HCT116 (cell line): ENCODE results near the gene VSNL1. TPM values are rescaled to one million over a fixed set of nuclear protein-coding genes. Genes with fewer than 3 reads are reported as not detected.

Source experiments
- ATAC-seq: fragments of 200-7000 bp; cut with Tn5 transposase; 2 replicates; pipeline ENCODE4 v1.9.1; 2020; ENCODE audit warnings: mild to moderate bottlenecking, moderate library complexity
- BruUV-seq: library from RNA; stranded (reverse); fragments of 400-500 nt; replicated peaks from 2 replicates; lab custom pipeline; 2021; lab: Mats Ljungman, UMichigan
- CTCF ChIA-PET: fragments of 300-600 bp; sonication (Branson Sonifier 250); formaldehyde crosslinking; loops from one replicate; lab custom pipeline; 2021; ENCODE audit warnings: antibody characterized with exemption; lab: Charles Lee
- POLR2A ChIA-PET: fragments of 300-600, 350-600 bp; sonication (Branson Sonifier 250); formaldehyde crosslinking; loops from one replicate; lab custom pipeline; 2021; ENCODE audit warnings: antibody characterized with exemption; lab: Charles Lee
- RAD21 ChIA-PET, 2 experiments: fragments of 300-600 bp; sonication (Branson Sonifier 250); formaldehyde crosslinking; loops; one replicate each; lab custom pipeline; 2023; ENCODE audit warnings: low total read pairs in 2 of 2; ENCODE audit not compliant: uncharacterized antibody in 2 of 2, unreplicated experiment in 2 of 2, low non-redundant PET in 1 of 2; lab: Charles Lee
- DNase-seq: peaks from one replicate; pipeline ENCODE4 v3.0.0-alpha.2; 2010; ENCODE audit warnings: low read depth, low spot score
- H2AFZ ChIP-seq: fragments of 200-600 bp; shearing (Covaris generic), sonication (generic); 2 replicates; pipeline ENCODE4 v1.6.1; 2017; ENCODE audit warnings: low read depth, mixed run types, mixed read lengths, antibody characterized with exemption, low read length; ENCODE audit not compliant: poor library complexity, severe bottlenecking
- H3K27ac ChIP-seq: 2 replicates; pipeline ENCODE4 v1.5.1; 2012; ENCODE audit warnings: low read depth, low read length
- H3K27me3 ChIP-seq: fragments of 200-600 bp; sonication (generic); 2 replicates; pipeline ENCODE4 v1.6.1; 2016; ENCODE audit warnings: mixed run types, low read length, mixed read lengths; ENCODE audit not compliant: insufficient read depth
- H3K36me3 ChIP-seq, 2 experiments: fragments of 200-500 bp in 1 of 2; fragments of 200-600 bp in 1 of 2; sonication (Bioruptor generic) in 1 of 2; sonication (generic) in 1 of 2; 2 replicates each; pipeline versions ENCODE4 v1.5.1 to v1.6.1; 2014 to 2016; ENCODE audit warnings: low read length in 2 of 2, inconsistent platforms in 1 of 2, mixed read lengths in 1 of 2, mixed run types in 1 of 2; ENCODE audit not compliant: insufficient read depth in 2 of 2, control insufficient read depth in 1 of 2
- H3K4me1 ChIP-seq, 2 experiments: fragments of 200-600 bp in 1 of 2; sonication (generic) in 1 of 2; 2 replicates each; pipeline versions ENCODE4 v1.5.1 to v1.6.1; 2012 to 2017; ENCODE audit warnings: low read length in 2 of 2, inconsistent platforms in 1 of 2, mild to moderate bottlenecking in 1 of 2, mixed read lengths in 1 of 2, mixed run types in 1 of 2, moderate library complexity in 1 of 2; ENCODE audit not compliant: insufficient read depth in 2 of 2, control insufficient read depth in 1 of 2
- H3K4me2 ChIP-seq: fragments of 200-600 bp; sonication (generic); 2 replicates; pipeline ENCODE4 v1.6.1; 2017; ENCODE audit warnings: mixed run types, low read length, mixed read lengths
- H3K4me3 ChIP-seq, 2 experiments: fragments of 200-600 bp in 1 of 2; sonication (generic) in 1 of 2; replicated peaks in 1 of 2; 2 replicates each; pipeline ENCODE4 v1.5.1; 2011 to 2016; ENCODE audit warnings: low read length in 2 of 2, control low read depth in 1 of 2, low read depth in 1 of 2, mild to moderate bottlenecking in 1 of 2, mixed read lengths in 1 of 2, mixed run types in 1 of 2
- H3K79me2 ChIP-seq: fragments of 200-600 bp; sonication (generic); 2 replicates; pipeline ENCODE4 v1.6.1; 2017; ENCODE audit warnings: mild to moderate bottlenecking, mixed run types, low read length, moderate library complexity, mixed read lengths; ENCODE audit not compliant: insufficient read depth
- H3K9ac ChIP-seq: fragments of 200-600 bp; sonication (generic); 2 replicates; pipeline ENCODE4 v1.6.1; 2016; ENCODE audit warnings: low read length, mixed read lengths
- H3K9me2 ChIP-seq: fragments of 200-600 bp; sonication (generic), shearing (Covaris generic); 2 replicates; pipeline ENCODE4 v1.6.1; 2017; ENCODE audit warnings: mixed run types, mild to moderate bottlenecking, moderate library complexity; ENCODE audit not compliant: insufficient read depth
- H3K9me3 ChIP-seq, 2 experiments: fragments of 200-500 bp in 1 of 2; fragments of 200-600 bp in 1 of 2; sonication (Bioruptor generic) in 1 of 2; sonication (generic) in 1 of 2; 2 replicates each; pipeline ENCODE4 v1.6.1; 2014 to 2017; ENCODE audit warnings: low read length in 2 of 2, mixed read lengths in 2 of 2, inconsistent platforms in 1 of 2, low read depth in 1 of 2, mild to moderate bottlenecking in 1 of 2, mixed run types in 1 of 2, moderate library complexity in 1 of 2; ENCODE audit not compliant: control insufficient read depth in 1 of 2, insufficient read depth in 1 of 2
- H4K20me1 ChIP-seq: fragments of 200-600 bp; sonication (generic), shearing (Covaris generic); 2 replicates; pipeline ENCODE4 v1.6.1; 2017; ENCODE audit warnings: mixed run types, mild to moderate bottlenecking, moderate library complexity; ENCODE audit not compliant: insufficient read depth
- CBX3 ChIP-seq: IDR thresholded peaks from 2 replicates; pipeline ENCODE4 v1.6.1; 2012; ENCODE audit warnings: low read depth
- CEBPB ChIP-seq: IDR thresholded peaks from 2 replicates; pipeline ENCODE4 v1.6.1; 2012; ENCODE audit warnings: low read depth
- EGR1 ChIP-seq: IDR thresholded peaks from 2 replicates; pipeline ENCODE4 v1.6.1; 2012; ENCODE audit warnings: low read depth
- ELF1 ChIP-seq: IDR thresholded peaks from 2 replicates; pipeline ENCODE4 v1.6.1; 2012; ENCODE audit warnings: low read depth, borderline replicate concordance
- EZH2 ChIP-seq: fragments of 200-600 bp; sonication (generic); IDR thresholded peaks from 2 replicates; pipeline ENCODE4 v1.6.1; 2017; ENCODE audit warnings: antibody characterized with exemption, mixed run types
- EZH2phosphoT487 ChIP-seq: fragments of 200-600 bp; IDR thresholded peaks from 2 replicates; pipeline ENCODE4 v1.6.1; 2018; ENCODE audit warnings: antibody characterized with exemption, borderline replicate concordance
- FOSL1 ChIP-seq: IDR thresholded peaks from 2 replicates; pipeline ENCODE4 v1.6.1; 2012; ENCODE audit warnings: low read depth
- JUND ChIP-seq: IDR thresholded peaks from 2 replicates; pipeline ENCODE4 v1.6.1; 2012
- POLR2AphosphoS5 ChIP-seq: IDR thresholded peaks from 2 replicates; pipeline ENCODE4 v1.6.1; 2011; ENCODE audit warnings: mild to moderate bottlenecking, low read depth, low read length, moderate library complexity
- SIN3A ChIP-seq: IDR thresholded peaks from 2 replicates; pipeline ENCODE4 v1.6.1; 2012; ENCODE audit warnings: low read depth
- SRF ChIP-seq: IDR thresholded peaks from 2 replicates; pipeline ENCODE4 v1.6.1; 2012; ENCODE audit warnings: low read depth
- ZBTB33 ChIP-seq: IDR thresholded peaks from 2 replicates; pipeline ENCODE4 v1.6.1; 2011; ENCODE audit warnings: mild to moderate bottlenecking, low read length, moderate library complexity; ENCODE audit not compliant: insufficient replicate concordance; ENCODE audit errors: extremely low read depth
- intact Hi-C: fragments of 100-400 bp; cut with micrococcal nuclease; formaldehyde crosslinking; loops from 2 replicates; pipeline ENCODE4 v1.10.0; 2022
- total RNA-seq: library from RNA; stranded (reverse); gene quantifications from one replicate; pipeline ENCODE4 v1.2.1, GENCODE V29; 2021; ENCODE audit not compliant: unreplicated experiment
- TF ChIP-seq, protein P1 (sequence below): IDR thresholded peaks from 2 replicates; pipeline ENCODE4 v1.6.1; 2012
- TF ChIP-seq, protein P2 (sequence below): IDR thresholded peaks from 2 replicates; pipeline ENCODE4 v1.6.1; 2012

Gene VSNL1
- total RNA-seq, 1 experiment from 2014 or later = 4.6 TPM

DNA sequence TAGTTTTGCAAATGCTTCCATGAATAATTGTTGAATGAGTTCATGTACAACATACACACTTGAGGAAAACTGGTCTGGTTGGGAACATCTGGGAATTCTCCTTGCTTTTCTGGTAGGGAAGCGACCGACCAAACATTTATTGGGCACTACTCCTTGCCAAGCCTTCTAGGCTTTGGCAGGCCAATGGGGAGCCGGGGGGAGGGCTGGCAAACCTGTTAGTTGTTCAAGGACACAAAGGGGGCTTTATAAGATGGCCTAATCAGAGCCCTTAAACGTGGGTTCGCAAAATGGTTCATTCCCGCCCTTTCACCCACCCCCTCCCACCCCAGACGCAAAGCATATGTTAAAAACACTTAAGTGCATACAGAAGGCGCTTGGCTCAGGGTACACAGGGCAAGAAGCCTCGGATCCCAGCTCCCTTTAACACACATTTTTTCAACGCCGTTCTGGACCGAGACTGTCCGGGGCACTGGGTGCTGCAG, 844 bp upstream of the VSNL1 start:
- ATAC-seq (peak; percentile 62), DNase-seq (peak; percentile 62)
- Histone ChIP-seq H3K36me3 (no peaks in the 10 kb centered on the region), H3K9me3 (no peaks in the 10 kb centered on the region), H3K9ac (peak overlapping the region; percentile 68), H3K9me2 (no peaks in the 10 kb centered on the region), H3K79me2 (no peaks in the 10 kb centered on the region), H3K4me1 (peaks cover 10 to 54% of the 10 kb centered on the region in 2 experiments; a peak in 3 of 4 replicates), H3K4me3 (peak overlapping the region; percentile 47 to 65), H3K27me3 (no peaks in the 10 kb centered on the region; the same call in 1 of the 2 replicates), H3K4me2 (peak overlapping the region; percentile 82), H3K27ac (peak overlapping the region; percentile 58), H2AFZ (peak overlapping the region; percentile 92), H4K20me1 (no peaks in the 10 kb centered on the region)
- ChIA-PET POLR2A (interaction anchor here (0.7 to 1.6 kb wide), 4 partner anchors 9 to 82 kb away, joined by 3 to 6 read pairs (median 4); no protein-coding TSS in a partner anchor), CTCF (interaction anchor here (1.8 kb wide), 1 partner anchor 131 kb away, joined by 6 read pairs; no protein-coding TSS in a partner anchor), RAD21 (interaction anchor here in 1 of 2 experiments (1.3 kb wide), 1 partner anchor 40 kb away, joined by 6 read pairs; no protein-coding TSS in a partner anchor)
- intact Hi-C loops = loop anchor here (2.0 kb wide), 1 partner anchor 107 kb away; no protein-coding TSS in a partner anchor
- BruUV-seq = no TSS peak
- TF ChIP-seq, protein P1, sequence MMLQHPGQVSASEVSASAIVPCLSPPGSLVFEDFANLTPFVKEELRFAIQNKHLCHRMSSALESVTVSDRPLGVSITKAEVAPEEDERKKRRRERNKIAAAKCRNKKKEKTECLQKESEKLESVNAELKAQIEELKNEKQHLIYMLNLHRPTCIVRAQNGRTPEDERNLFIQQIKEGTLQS = no peak
- TF ChIP-seq EZH2 = no peak
- no peak for TF ChIP-seq EGR1
- TF ChIP-seq, protein P2, sequence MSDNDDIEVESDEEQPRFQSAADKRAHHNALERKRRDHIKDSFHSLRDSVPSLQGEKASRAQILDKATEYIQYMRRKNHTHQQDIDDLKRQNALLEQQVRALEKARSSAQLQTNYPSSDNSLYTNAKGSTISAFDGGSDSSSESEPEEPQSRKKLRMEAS = no peak
- TF ChIP-seq SRF = no peak
- TF ChIP-seq EZH2phosphoT487 = no peak
- no peak for TF ChIP-seq SIN3A
- peak; percentile 72 for TF ChIP-seq POLR2AphosphoS5
- no peak for TF ChIP-seq ELF1
- no peak for TF ChIP-seq ZBTB33
- TF ChIP-seq CEBPB = no peak
- TF ChIP-seq FOSL1 = peak; percentile 18; the same call in 1 of the 2 replicates
- TF ChIP-seq JUND = no peak; the same call in 1 of the 2 replicates
- TF ChIP-seq CBX3 = no peak
